ENCODE data around the gene CEL.

Gene CEL

DNA sequence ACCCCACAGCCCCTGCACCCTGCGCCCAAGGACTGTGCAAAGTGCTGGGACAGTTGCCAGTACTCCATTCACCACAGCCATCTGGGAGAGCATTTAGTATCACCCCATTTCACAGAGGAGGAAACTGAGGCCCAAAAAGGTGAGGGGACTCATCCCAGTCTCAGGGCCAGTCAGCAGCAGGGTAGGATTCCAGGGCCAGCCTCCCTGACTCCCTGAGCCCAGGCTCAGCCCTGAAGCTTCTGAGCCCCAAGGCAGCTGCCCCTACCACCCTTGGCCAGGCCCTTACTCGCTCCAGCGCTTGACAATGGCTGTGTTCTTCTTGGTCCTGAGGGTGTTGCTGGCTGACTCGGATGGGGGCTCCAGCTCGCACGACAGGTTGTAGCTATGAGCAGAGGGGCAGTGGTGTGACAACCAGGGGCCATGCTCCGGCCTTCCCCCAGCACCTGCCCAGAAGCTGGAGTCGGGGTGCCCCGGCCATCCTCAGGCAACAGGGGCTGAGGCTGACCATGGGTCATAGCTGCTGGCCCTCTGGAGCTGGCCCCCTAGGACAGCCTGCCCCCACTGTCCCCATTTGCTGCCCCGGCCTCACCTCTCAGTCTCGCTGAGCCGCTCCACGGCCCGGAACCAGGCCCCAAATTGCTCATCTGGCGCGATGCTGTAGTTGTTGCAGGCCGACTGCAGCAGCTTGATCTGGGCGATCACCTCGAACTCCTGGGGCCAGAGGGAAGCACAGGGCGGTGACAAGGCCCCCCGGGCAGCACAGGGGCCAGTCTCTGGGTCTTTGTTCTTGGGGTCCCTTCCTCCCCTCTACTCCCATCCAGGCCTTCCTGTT lies 40.6 kb downstream of the CEL start:
- DNase-seq: no peak

DNA sequence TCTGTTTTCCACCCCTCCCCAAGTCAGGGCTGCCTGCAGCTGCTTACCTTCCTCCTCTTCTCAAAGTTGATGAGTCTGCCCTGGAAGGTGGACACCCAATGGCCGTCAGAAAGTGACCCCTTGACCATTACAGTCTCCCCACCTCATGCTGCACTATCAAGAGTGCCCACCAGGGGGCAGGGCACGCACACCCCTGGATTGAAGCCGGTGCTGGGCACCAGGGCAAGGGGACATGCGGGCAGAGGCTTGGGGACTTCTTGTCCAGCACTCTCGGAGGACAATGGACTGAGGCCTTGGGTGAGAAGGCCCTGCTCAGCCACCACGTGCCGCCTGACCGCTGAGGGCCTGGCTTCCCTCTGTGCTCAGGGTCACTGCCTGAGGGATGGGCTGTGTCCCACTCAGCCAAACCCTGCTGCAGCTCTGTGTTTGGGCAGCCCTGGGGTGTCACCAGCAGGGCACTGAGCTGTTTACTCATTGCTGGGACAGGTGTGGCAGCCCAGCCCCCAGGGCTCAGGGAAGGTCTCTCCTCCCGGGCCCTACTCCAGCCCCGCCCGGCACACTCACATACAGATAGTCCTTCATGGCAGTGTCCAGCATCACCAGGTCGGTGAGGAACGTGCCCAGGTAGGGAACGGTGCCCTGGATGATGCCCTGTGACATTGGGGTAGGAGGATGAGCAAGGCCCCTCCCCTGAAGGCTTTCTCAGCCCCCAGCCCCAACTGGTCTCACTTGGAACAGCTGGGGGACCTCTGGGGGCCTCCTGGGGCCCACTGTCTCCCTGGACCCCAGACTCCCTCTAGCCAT lies 41.6 kb downstream of the CEL start:
- DNase-seq: peak in 49 of 56 donors; percentile 22 to 84 (median 58)

DNA sequence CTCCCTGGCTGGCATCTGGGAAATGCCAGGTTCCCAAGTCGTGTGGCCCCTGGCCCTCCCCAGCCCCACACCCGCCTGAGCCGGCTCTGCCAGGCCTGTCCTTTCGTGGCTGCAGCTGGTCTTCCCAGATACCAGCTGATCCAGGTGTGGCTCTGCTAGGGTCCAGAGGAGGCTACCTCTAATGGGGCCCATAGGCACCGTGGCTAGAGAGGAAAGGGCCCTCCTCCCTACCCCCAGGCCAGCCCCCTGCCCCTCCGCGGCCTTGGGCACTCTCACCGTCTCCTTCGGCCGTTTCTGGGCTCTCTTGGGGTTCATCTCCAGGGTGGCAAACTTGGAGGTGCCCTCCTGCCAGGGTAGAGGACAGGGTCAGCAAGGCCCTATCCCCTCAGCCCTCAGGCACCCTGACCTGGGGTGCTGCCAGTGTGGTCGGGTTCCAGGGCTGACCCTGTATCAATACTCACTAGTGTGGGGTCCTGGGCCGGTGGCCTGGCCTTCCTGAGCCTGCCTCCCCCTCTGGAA lies 42.3 kb downstream of the CEL start:
- no peak for DNase-seq

DNA sequence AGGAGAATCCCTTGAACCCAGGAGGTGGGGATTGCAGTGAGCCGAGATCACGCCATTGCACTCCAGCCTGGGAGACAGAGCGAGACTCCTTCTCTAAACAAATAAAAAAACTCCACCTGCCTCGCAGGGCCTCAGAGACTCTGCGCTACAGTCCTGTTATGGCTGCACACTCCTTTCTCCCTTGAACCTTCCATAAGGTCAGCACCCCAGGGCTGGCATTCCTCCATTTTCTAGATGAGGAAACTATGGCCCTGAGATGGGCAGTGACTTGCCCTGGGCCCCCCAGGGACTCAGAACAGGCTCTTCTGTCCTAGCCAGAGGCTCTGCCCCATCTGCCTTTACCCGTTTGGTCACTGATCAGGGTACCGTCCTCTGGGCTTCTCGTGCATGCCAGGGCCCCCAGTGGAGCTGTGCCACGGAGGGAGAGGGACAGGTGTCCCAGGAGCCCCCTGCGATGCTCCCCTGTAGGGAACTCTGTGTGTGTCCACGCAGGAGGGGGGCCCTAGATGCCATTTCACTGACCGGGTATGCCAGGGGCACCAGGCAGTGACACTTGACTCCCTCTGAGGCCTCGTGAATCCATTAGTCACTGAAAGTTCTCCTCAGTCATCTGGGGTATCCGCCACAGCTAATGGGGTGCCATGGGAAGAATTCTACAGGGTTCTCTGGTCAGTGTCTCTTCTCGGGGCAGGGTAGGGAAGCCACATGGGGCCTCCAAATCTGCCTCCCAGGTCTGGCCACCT lies 43.1 kb downstream of the CEL start:
- no peak for DNase-seq

DNA sequence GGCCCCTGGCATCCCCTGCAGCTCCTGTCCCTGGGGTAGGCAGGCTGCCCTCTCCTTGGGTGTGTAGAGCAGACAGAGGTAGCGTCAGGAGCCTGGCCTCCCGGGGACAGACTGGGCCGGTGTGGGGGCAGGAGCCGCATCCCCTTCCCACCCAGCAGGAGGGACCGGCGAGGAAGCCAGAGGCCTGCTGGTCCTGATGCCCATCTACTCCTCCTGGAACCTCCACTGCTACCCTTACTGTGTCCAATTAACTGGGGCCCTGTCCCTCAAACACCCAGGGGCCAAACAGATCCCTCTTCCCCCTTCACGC lies 43.6 kb downstream of the CEL start:
- DNase-seq: no peak

DNA sequence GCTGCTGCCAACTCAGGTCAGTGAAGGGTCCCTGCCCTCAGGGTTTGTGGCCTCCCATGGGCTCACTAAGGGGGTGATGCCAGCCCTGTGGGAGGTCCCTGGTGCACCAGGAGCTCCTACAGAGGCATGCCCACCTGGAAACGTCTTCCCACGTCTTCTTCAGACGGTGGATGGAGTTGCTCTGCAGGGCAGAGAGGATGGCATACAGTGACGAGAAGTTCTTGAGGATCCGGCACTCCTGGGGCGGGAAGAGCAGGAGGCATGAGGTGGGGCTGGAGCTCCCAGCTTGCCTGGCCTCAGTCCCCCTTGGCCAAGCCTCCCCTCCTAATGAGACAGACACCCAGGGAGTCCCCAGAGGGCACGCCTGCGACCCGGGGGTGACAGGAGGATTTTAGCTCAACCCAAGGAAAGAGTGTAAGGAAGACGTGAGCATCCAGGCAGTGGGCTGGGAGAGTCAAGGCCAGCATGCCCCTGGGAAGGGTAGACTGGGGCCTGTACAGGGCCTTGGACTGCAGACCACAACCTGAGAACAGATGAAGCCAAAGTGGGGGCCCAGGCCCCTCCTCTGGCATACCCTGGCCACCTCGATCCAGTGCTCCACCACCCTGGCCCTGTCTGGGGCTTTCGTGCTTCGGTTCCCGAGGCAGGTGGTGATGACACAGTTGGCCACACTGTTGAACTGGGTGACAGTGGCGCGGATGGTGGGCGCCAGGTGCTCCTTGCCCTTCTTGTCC lies 44.9 kb downstream of the CEL start:
- DNase-seq: no peak

DNA sequence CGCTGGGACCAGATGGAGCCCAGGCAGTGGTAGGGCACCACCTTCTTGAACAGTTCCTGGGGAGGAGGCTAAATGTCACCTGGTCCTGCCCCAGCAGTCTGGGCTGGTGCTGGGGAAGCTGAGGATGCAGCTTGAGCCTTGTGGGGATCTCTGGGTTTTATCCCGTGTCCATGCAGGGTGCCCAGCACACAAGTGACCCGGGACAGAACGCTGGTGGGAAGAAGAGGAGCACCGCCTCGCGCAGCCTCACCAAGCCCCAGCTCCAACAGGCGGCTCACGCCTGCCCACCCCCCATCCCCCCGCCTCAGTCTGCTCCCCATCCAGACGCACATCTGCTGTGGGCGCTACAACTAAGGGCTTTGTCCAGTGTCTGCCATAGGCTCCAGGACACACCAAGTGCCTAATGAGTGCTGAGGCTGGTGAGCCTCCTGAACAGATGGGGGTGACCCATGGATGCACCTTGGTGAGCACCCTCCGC lies 45.5 kb downstream of the CEL start:
- DNase-seq: no peak

DNA sequence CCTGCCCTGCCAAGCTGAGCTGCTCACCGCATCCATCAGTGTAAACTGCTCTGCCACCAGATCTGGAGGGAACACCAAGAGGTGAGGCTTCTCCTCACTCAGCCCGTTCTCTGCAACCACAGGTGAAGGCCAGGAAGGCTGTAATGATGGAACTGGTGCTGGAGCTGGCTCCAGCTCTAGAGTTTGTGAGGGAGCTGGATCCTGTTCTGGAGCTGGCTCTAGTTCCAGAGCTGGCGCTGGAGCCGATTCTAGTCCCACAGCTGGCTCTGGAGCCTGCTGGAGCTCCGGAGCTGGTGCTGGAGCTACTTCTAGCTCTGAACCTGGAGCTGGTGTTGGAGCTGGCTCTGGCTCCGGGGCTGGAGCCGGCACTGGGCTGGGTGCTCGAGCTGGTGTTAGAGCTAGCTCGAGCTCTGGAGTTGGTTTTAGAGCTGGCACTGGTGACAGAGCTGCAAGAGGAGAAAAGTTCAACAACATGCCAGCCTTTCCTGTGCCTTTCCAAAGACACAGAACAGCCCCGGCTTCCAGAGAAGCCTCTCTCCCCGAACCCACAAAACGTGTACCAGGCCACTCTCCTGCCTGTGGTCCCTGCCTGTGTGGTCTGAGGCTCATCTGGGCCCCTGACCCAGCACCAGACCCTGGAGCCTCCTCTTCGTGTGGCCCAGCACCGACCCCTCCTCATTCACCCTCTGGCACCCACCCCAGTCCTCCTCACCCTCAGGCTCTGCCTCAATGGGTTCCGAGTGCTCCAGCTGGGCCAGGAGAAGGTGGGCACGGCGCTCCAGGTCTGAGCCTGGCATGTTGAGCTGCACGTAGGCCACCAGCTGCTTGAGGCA lies 46.4 kb downstream of the CEL start:
- no peak for DNase-seq

DNA sequence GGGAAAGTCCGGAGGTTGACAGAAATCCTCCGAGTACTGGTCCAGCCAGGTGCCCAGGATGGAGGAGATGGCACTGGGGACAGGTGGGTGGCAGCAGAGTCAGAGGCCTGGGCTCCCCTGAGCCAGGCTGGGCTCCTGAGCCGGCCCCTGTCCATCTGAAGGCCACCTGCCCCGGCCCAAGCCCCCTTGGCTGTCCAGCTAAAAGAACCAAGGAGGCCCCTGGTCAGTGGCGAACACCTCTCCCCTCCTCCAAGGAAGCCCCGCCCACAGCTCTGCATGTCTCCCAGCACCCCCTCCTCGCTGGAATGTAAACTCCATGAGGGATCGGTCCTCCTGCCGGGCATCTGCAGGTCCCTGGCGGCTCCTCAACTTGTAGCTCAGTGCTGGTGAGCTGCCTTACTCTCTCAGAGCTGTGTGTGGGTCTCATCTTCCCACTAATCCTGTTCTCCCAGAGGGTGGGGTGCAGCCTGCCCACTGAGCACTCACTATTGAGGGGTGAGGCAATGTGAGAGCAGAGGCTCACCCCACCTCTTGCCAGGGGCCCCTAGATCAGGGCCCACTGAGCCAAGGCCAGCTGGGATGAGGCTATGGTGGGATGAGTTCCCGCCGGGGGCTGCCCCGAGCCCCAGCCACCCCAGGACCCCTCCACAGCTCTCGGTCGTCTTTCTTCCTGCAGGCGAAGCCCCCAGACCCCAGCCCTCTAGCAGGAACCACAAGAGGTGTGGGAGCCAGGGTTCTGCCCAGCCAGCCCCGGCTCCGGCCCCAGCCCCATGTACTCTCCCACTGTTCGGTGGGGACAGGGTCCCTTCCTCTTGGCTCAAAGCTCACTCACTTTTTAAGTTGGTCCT lies 47.2 kb downstream of the CEL start:
- no peak for DNase-seq

DNA sequence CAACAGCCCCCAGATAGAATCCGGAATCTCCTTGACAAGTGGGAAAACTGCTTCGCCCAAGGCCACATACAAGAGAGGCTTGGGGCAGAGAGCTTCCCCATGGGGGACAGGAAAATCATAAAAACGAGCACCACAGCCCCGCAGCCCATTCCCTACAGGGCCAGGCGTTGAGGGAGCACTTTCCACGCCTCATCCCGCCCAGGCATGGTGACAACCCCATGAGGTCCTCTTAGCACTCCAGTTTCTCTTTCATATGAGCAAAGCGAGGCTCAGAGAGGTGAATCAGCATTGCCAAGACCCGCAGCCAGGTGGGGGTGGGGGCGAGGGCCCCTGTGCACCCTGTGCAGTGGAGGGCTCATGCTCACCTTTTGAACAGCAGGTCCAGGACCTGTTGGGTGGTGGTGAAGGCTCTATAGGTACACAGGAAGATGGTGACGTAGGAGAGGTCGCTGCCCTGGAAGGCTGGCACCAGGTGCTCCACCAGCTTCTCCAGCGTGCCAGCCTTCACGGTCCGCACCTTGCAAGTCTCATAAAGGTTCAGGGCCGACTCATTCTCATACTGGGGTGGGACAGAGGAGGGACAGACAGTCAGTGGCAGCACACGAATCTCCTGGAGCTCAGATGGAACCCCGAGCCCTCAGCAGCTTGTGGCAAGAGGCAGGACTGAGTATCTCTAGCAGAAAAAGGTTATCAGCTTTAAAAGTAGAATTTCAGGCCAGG lies 48.3 kb downstream of the CEL start:
- no peak for DNase-seq

DNA sequence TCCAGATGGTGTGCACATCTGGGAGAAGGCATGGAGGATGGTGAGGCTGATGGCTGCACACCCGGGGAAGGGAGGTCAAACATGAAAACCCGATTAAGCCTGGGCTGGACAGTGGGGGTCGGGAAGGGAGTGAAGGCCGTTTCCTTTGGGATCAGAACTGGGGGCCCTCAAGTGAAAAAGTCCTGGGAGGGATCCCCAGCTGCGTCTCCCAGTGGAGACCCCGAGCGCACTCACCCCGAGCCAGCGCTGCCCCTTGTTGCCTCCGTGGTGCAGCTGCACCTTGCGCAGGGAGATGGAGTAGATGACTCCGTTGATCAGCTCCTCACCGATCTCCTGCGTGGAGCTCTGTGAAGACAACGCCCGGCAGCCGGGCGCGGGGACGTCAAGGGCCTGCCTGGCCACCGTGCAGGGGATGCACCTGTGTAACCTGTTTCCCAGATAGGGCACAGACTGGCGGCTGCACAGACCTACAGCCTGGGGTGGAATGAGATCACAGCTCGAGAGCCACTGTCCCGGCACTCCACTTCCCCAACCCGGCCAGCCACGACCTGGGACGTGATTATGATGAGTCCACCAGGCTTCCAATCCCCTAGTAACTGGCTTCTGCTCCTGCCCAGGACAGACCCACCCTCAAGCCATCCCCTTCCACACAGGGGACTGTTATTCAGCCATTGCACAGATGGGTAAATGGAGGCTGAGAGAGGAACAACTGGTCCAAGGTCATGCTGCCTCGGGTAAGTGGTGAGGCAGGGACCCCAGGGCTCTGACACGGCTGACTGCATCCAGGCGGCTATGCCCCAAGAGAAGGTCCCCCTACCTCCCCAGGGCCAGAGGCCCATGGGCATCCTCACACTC lies 50.3 kb downstream of the CEL start:
- no peak for DNase-seq

DNA sequence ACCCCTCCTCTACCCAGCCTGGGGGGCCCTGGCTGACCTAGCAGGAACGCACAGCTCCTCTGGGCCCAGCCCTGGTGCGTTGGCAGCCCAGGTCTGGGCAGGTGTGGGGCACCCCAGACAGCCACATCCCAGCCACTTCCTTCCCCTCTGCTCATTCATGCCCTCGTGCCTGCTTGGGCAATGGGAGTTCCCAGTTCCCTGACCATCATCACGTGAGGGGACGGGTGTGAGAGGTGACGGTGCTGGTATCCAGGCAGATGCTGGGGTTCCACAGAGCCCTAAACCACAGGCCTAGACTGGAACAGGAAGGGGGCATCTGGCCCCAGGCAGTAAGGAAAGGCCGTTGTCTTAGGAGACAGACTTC lies 50.9 kb downstream of the CEL start:
- peak in 4 of 56 donors; percentile 15 to 47 (median 22) for DNase-seq

DNA sequence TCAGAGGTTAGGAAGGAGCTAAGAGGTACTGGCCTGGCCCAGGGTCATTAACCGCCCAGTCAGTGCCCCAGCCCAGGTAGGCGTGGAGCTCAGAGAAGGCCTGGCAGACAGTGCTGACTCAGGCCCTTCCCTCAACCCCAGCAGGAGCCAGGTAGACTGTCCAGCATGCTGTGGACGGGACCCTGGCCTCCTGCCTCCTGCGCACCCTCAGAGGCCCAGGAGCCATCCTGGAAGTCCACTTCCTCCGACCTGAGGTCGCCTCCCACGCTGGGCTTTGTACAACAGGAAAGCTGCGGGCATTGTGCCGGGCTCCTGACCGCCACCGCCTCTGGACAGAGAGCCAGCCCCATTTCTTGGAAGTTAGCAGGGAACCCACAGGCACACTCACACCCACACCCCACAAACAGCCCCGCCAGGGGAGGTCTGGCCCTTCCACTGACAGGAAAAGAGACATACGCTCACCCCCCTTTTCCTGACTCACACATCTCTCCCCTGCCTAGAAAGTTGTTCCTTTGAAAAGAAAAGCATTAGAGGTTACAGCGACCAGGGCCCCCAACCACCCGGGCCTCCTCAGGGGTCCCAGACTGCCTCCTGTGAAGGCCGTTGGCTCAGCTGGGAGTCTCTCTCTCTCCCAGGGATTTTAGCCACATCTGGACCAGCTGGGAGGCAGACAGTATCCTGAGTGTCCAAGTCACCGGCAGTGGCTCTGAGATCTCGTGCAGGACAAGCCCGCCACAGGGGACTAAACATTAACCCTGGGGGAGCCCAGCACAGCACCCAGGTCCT lies 51.6 kb downstream of the CEL start:
- peak in 8 of 56 donors; percentile 23 to 49 (median 37) for DNase-seq

DNA sequence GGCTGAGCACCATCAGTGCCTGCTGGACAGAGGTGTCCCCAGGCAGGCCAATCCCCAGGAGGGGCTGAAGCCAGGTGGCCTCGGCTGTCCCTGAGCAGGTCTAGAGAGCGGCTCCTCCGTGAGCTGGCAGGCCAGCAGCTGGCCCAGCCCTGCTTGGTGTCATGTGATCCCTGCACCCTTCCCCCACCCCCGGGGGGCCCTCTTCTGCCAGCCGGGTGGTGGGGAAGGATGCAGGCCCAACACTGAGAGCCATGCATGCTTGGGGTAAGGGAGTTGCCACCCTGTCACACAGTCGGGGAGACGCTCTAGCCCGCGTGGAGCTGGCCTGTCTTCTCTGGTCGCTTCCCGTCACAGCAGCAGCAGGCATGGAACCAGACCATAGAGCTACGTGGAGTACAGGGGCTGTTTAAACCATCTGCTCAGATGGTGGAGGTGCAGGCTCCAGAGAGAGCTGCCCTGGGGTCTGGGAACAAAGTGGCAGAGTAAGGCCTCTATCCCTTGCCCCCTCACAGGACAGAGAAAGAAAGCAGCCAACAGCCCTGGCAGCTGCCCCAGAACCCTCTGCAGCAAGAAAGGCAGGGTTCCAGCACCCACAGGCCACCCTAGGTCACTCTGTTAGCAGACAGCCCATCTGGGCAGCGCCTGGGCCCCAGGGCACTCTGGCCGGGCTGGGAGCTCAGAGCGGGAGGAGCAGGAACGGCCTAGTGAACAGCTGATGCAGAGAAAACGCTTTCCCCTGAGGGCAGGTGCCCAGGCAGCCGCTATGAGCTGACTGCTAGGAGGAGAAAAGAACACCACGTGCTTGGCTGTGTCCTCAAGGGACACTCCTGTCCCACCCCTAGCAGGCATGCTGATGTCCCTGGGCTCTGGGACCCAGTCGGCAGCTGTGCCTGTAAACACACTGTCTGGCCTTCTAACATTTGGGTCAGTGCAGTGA lies 52.4 kb downstream of the CEL start:
- peak in 44 of 56 donors; percentile 19 to 79 (median 58) for DNase-seq

DNA sequence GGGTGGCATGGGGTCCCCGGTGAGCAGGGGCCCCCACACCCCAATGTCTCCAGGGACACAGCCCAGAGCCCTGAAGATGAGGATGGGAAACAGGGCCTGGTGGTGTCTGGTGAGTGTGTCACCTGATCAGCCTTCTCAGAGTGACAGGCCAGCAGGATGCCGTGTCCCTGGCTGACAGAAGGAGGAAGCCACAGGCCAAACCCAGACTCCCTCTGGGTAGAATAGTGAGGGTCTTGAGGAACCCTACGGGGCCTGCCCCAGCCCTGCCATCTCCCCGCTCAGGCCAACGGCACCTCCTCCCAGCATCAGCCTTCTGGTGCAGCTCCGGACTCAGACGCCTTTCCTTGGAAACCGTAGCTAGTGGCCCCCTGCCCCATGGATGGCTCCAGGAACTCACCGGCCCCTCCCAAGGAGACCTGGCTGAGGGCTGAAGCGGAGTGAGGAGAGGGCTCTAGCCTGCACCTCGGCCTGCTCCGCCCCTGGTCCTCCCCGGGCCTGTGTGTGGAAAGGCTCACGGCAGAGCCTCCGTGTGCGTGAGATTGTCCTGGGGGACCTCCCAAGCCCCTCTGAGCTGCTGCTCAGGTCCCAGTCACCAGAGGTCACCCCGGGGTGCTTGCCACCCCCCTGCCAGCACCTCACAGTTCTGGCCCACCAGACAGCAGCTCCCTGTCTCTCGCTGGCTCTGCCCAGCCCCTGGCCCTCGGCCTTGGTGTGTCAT lies 53.3 kb downstream of the CEL start:
- peak in 1 of 56 donors; percentile 59 for DNase-seq

All from nucleus accumbens (tissue), 56 donors.